ENCODE measurements around the gene CACTIN.

The CACTIN gene

GRCh38 chr19:3620145-3620816, 6.3 kb downstream of the CACTIN start:
- Mint-ChIP-seq H3K36me3 (ENCODE audit: insufficient read depth) (peaks cover 30% of the 10 kb centered on the region), H3K4me1 (ENCODE audit: low read depth in 2 of 2) (peaks cover 12 to 19% of the 10 kb centered on the region in 2 donors), H3K9me3 (no peaks in the 10 kb centered on the region), H3K4me3 (no peak overlapping the region), H3K27ac (peak overlapping the region in 1 of 2 donors; percentile 17), H3K27me3 (no peaks in the 10 kb centered on the region)
- no peak for DNase-seq
- ATAC-seq (replicated peaks) = no peak

GRCh38 chr19:3619631-3620012, 7.0 kb downstream of the CACTIN start:
- peaks cover 7 to 17% of the 10 kb centered on the region in 2 donors for H3K4me1 Mint-ChIP-seq (ENCODE audit: low read depth in 2 of 2)
- DNase-seq (no peak), ATAC-seq (replicated peaks) (no peak)
- H3K27me3 Mint-ChIP-seq = no peaks in the 10 kb centered on the region
- no peak overlapping the region for H3K4me3 Mint-ChIP-seq
- no peak overlapping the region for H3K27ac Mint-ChIP-seq
- peaks cover 33% of the 10 kb centered on the region for H3K36me3 Mint-ChIP-seq (ENCODE audit: insufficient read depth)
- no peaks in the 10 kb centered on the region for H3K9me3 Mint-ChIP-seq

GRCh38 chr19:3618811-3619630, 7.6 kb downstream of the CACTIN start:
- Mint-ChIP-seq H3K36me3 (ENCODE audit: insufficient read depth) (peaks cover 29% of the 10 kb centered on the region), H3K4me1 (ENCODE audit: low read depth in 2 of 2) (peaks cover 1 to 11% of the 10 kb centered on the region in 2 donors), H3K9me3 (no peaks in the 10 kb centered on the region)

GRCh38 chr19:3618144-3618810, 8.3 kb downstream of the CACTIN start:
- peaks cover 0 to 9% of the 10 kb centered on the region in 2 donors for H3K4me1 Mint-ChIP-seq (ENCODE audit: low read depth in 2 of 2)
- no peaks in the 10 kb centered on the region for H3K9me3 Mint-ChIP-seq
- ATAC-seq (replicated peaks) (peak; percentile 56), DNase-seq (peak; percentile 34 to 44 (median 35))
- H3K36me3 Mint-ChIP-seq (ENCODE audit: insufficient read depth) = peaks cover 28% of the 10 kb centered on the region
- H3K27me3 Mint-ChIP-seq = no peaks in the 10 kb centered on the region
- H3K27ac Mint-ChIP-seq = no peak overlapping the region
- no peak overlapping the region for H3K4me3 Mint-ChIP-seq

More at GRCh38 chr19:3618811-3619630, 7.6 kb downstream of the CACTIN start:
- ATAC-seq (replicated peaks) = no peak
- no peak for DNase-seq
- Mint-ChIP-seq H3K27ac (no peak overlapping the region), H3K4me3 (no peak overlapping the region), H3K27me3 (no peaks in the 10 kb centered on the region)

- ATAC-seq (replicated peaks) (no peak), DNase-seq (no peak)
- Mint-ChIP-seq H3K9me3 (no peaks in the 10 kb centered on the region), H3K36me3 (ENCODE audit: insufficient read depth) (peaks cover 20% of the 10 kb centered on the region), H3K27me3 (no peaks in the 10 kb centered on the region), H3K4me1 (ENCODE audit: low read depth in 2 of 2) (peaks cover 0 to 6% of the 10 kb centered on the region in 2 donors), H3K4me3 (no peak overlapping the region), H3K27ac (no peak overlapping the region)
These were observed 9.1 kb downstream of the CACTIN start for GRCh38 chr19:3617463-3617862.

- Mint-ChIP-seq H3K27me3 (no peaks in the 10 kb centered on the region), H3K9me3 (no peaks in the 10 kb centered on the region), H3K4me1 (ENCODE audit: low read depth in 2 of 2) (peaks cover 0 to 3% of the 10 kb centered on the region in 2 donors), H3K4me3 (no peak overlapping the region), H3K27ac (no peak overlapping the region), H3K36me3 (ENCODE audit: insufficient read depth) (peaks cover 17% of the 10 kb centered on the region)
- ATAC-seq (replicated peaks) = no peak
- DNase-seq = no peak
These were observed 11.0 kb downstream of the CACTIN start for GRCh38 chr19:3615524-3616135.

GRCh38 chr19:3614858-3615505, 11.6 kb downstream of the CACTIN start:
- no peak for ATAC-seq (replicated peaks)
- no peak for DNase-seq
- no peak overlapping the region for H3K4me3 Mint-ChIP-seq
- peaks cover 17% of the 10 kb centered on the region for H3K36me3 Mint-ChIP-seq (ENCODE audit: insufficient read depth)
- no peak overlapping the region for H3K27ac Mint-ChIP-seq
- H3K4me1 Mint-ChIP-seq (ENCODE audit: low read depth in 2 of 2) = peaks cover 0 to 3% of the 10 kb centered on the region in 2 donors
- H3K27me3 Mint-ChIP-seq = no peaks in the 10 kb centered on the region
- no peaks in the 10 kb centered on the region for H3K9me3 Mint-ChIP-seq

- H3K4me1 Mint-ChIP-seq (ENCODE audit: low read depth in 2 of 2) = peaks cover 0 to 3% of the 10 kb centered on the region in 2 donors
- ATAC-seq (replicated peaks) (no peak), DNase-seq (no peak)
- no peaks in the 10 kb centered on the region for H3K9me3 Mint-ChIP-seq
- peaks cover 17% of the 10 kb centered on the region for H3K36me3 Mint-ChIP-seq (ENCODE audit: insufficient read depth)
- no peak overlapping the region for H3K4me3 Mint-ChIP-seq
- H3K27ac Mint-ChIP-seq = no peak overlapping the region
- no peaks in the 10 kb centered on the region for H3K27me3 Mint-ChIP-seq
These were observed 12.6 kb downstream of the CACTIN start for GRCh38 chr19:3613818-3614661.

- Mint-ChIP-seq H3K4me3 (no peak overlapping the region), H3K4me1 (ENCODE audit: low read depth in 2 of 2) (peaks cover 2 to 4% of the 10 kb centered on the region in 2 donors), H3K27me3 (no peaks in the 10 kb centered on the region), H3K36me3 (ENCODE audit: insufficient read depth) (peaks cover 17% of the 10 kb centered on the region), H3K27ac (no peak overlapping the region), H3K9me3 (no peaks in the 10 kb centered on the region)
- DNase-seq = no peak
- no peak for ATAC-seq (replicated peaks)
These were observed 13.5 kb downstream of the CACTIN start for GRCh38 chr19:3612901-3613741.

- H3K4me1 Mint-ChIP-seq (ENCODE audit: low read depth in 2 of 2) = peaks cover 6 to 7% of the 10 kb centered on the region in 2 donors
- H3K9me3 Mint-ChIP-seq = no peaks in the 10 kb centered on the region
- peaks cover 13% of the 10 kb centered on the region for H3K36me3 Mint-ChIP-seq (ENCODE audit: insufficient read depth)
- H3K4me3 Mint-ChIP-seq = no peak overlapping the region
- H3K27me3 Mint-ChIP-seq = no peaks in the 10 kb centered on the region
- ATAC-seq (replicated peaks) (no peak), DNase-seq (no peak)
- H3K27ac Mint-ChIP-seq = no peak overlapping the region
These were observed 14.3 kb downstream of the CACTIN start for GRCh38 chr19:3612330-3612729.

GRCh38 chr19:3611841-3612240, 14.7 kb downstream of the CACTIN start:
- no peak for ATAC-seq (replicated peaks)
- peaks cover 5 to 6% of the 10 kb centered on the region in 2 donors for H3K4me1 Mint-ChIP-seq (ENCODE audit: low read depth in 2 of 2)

More at GRCh38 chr19:3611841-3612240, 14.7 kb downstream of the CACTIN start:
- no peak overlapping the region for H3K27ac Mint-ChIP-seq
- no peak for DNase-seq
- H3K27me3 Mint-ChIP-seq = no peaks in the 10 kb centered on the region
- peaks cover 8% of the 10 kb centered on the region for H3K36me3 Mint-ChIP-seq (ENCODE audit: insufficient read depth)
- H3K4me3 Mint-ChIP-seq = no peak overlapping the region
- H3K9me3 Mint-ChIP-seq = no peaks in the 10 kb centered on the region

All from effector memory CD8-positive, alpha-beta T cell (primary cell).